GM18499 (cell line): ENCODE results near the gene RFK.
"Not testable (repeated sequence)": the region's sequence is repeated elsewhere in the genome, so short reads cannot be mapped to it uniquely, and the experiment has no call there.

Source experiments
- ATAC-seq: cut with Tn5 transposase; IDR thresholded peaks from one replicate; pipeline ENCODE4 v1.9.1; 2021; ENCODE audit warnings: moderate number of reproducible peaks; ENCODE audit not compliant: insufficient read depth, unreplicated experiment

RFK gene

DNA sequence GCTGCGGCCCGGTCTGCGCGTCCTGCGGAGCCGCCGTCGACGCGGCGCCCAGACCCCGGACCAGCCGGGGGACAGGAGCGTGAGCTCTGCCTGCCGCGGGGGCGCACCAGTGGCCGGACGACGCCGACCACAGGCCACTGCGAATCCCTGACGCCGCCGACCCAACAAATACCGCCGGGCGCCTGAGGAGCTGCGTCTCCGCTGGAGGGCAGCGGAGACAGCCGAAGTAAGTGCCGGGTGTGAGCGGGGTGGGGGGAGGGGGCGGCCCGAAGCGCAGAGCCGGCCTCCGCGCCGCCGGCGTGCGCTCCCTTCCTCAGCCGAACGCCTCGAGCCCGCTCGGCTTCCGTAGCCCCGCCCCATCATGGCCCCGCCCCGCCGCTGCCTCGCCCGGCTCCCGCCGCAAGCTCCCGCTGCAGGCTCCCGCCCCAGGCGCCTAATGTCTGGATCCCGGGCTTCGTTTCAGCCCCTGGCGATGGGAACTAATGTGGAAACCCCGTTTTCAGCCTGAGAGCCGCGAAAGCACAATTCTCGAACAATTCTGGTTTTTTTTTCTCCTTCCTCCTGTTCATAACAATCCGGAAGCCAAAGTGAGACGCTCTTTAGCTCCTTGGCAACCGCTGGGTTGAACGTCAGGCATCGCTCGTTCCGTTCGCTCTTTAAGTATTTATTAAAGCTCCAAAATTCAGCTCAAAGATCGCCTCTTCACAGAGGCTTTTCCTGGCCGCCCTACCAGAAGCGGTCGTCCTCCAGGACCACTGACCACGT is at the start of gene RFK:
RFK (minus strand) TSS at position 232 of the 765 bp plus-strand sequence. CDS start 255 bp downstream, outside the sequence.
- peak; percentile 61 for ATAC-seq

GRCh38 chr9:76443887-76444286 is 49.7 kb upstream of the RFK start:
- ATAC-seq = no peak

DNA sequence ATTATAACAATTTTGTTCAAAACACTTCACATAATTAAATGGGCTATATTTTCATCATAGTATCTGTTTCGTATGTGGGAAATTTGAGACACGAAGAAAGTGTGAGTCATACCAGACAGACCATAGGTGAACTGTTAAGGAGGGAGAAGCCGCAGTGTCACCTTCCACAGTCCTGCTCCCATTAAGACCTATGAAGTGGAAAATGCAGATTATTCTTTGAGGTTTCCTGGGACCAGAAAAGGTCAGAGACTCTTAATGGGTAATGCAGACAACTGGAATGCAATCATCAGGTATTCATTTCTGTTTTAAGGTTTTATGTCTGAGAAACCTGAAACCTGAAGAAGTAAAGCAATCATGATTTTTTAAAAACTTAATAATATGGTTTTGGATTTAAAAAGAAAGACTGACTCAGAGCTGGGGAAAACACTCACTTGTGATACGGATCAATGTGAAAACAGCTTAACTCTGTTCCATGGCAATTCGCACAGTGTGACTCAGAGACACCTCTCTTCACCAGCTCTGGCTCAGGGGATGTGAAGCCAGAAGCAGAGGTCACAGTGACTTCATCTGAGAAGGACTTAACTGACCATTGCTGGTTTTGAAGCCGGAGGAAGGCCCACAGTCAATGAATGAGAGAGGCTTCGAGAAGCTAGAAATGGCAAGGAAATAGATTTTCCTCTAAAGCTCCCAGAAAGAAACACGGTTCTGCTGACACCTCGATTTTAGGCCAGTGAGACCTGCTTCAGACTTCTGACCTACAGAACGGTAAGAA is 47.5 kb upstream of the RFK start:
- peak; percentile 37 for ATAC-seq

- peak; percentile 62 for ATAC-seq
Observed at GRCh38 chr9:76438841-76439588, 44.8 kb upstream of the RFK start.

DNA sequence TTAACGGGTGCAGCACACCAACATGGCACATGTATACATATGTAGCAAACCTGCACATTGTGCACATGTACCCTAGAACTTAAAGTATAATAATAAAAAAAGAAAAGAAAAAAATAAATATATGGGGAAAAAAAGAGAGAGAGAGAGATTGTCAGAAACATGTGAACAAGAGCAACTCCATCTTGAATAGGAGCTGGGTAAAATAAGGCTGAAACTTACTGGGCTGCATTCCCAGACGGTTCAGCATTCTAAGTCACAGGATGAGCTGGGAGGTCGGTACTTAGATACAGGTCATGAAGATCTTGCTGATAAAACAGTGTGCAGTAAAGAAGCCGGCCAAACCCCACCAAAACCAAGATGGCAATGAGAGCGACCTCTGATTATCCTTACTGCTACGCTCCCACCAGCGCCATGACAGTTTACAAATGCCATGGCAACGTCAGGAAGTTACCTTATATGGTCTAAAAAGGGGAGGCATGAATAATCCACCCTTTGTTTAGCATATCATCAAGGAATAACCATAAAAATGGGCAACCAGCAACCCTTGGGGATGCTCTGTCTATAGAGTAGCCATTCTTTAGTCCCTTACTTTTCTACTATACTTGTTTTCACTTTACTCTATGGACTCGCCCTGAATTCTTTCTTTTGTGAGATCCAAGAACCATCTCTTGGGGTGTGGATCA is 42.9 kb upstream of the RFK start:
- not testable (repeated sequence) for ATAC-seq

DNA sequence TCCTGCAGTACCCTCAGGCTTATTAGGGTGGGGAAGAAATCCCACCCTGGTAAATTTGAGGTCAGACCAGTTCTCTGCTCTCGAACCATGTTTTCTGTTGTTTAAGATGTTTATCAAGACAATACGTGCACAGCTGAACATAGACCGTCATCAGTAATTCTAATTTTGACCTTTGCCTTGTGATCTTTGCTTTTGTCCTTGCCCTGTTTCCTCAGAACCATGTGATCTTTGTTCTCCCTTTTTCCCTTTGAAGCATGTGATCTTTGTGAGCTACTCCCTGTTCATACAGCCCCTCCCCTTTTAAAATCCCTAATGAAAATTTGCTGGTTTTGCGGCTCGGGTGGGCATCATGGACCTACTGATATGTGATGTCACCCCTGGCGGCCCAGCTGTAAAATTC is 40.7 kb upstream of the RFK start:
- ATAC-seq = not testable (repeated sequence)

DNA sequence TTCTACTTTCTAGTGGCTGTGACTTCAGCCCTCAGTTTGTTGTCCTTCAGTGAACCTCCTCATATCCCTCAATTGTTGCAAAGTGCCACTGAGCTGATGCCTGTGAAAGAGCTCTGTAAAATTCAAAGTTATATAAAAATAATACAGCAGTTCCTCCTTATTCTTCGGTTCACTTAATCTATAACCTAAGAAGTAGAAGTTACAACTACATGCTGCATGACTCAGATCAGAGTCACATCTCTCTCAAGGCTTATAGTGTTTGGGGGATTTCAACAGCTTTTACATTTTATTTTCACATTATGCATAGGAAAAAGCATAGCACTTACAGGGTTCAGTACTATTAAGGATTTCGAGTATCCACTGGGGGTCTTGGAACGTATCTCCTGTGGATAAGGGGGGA is 39.6 kb upstream of the RFK start:
- ATAC-seq = no peak

DNA sequence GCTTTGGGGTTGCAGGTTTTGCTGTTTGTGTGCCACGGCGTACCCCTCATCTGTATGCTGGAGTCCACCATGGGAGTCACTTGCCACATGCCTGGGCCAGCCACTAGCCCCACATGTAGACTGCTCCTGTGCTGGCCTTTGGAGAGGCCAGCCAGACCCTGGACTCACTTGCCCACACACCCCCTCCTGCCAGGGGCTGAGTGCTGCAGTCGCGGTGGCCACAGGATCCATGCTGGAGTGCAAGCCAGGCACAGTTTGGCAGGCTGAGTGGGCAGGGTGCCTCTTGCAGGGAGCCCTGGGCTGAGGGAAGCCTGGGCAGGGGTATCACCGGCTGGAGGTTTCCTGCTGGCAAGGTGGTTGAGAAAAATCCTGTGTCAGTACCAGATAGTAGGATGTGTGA is 39.2 kb upstream of the RFK start:
- ATAC-seq = no peak

GRCh38 chr9:76431601-76432000 is 37.4 kb upstream of the RFK start:
- no peak for ATAC-seq

DNA sequence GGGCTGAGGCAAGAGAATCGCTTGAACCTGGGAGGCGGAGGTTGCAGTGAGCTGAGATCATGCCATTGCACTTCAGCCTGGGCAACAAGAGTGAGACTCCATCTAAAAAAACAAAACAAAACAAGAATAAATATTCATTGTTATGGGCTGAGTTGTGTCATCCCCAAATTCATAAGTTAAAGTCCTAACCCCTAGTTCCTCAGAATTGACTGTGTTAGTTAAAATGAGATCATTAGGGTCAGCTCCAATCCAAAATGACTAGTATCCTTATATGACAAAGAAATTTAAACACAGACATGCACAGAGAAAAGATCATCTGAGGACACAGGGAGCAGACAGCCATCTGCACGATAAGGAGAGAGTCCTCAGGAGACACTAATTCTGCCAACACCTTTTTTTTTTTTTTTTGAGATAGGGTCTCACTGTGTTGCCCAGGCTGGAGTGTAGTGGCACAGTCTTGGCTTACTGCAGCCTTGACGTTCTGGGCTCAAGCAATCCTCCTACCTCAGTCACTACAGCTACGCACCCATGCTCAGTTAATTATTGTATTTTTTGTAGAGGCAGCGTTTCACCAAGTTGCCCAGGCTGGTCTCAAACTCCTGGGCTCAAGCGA is 32.7 kb upstream of the RFK start:
- no peak for ATAC-seq

DNA sequence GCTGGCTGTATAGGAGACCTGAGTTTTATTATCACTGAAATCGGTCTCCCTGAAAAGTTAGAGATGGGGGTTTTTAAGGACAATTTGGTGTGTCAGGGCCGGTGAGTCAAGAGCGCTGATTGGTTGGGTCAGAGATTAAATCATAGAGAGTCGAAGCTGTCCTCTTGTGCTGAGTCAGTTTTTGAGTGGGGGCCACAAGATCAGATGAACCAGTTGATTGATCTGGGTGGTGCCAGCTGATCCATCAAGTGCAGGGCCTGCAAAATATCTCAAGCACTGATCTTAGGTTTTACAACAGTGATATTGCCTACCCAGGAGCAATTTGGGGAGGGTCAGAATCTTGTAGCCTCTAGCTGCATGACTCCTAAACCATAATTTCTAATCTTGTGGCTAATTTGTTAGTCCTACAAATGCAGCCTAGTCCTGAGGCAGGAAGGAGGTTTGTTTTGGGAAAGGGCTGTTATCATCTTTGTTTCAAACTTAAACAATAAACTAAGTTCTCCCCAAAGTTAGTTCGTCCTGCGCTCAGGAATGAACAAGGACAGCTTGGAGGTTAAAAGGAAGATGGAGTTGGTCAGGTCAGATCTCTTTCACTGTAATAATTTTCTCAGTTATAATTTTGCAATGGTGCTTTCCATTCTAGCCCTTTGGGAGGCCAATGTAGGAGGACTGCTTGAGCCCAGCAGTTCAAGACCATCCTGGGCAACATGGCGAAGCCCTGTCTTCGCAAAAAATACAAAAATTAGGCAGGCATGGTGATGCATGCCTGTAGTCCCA is 31.6 kb upstream of the RFK start:
- ATAC-seq = no peak

- no peak for ATAC-seq
Observed at GRCh38 chr9:76424491-76424890, 30.3 kb upstream of the RFK start.

DNA sequence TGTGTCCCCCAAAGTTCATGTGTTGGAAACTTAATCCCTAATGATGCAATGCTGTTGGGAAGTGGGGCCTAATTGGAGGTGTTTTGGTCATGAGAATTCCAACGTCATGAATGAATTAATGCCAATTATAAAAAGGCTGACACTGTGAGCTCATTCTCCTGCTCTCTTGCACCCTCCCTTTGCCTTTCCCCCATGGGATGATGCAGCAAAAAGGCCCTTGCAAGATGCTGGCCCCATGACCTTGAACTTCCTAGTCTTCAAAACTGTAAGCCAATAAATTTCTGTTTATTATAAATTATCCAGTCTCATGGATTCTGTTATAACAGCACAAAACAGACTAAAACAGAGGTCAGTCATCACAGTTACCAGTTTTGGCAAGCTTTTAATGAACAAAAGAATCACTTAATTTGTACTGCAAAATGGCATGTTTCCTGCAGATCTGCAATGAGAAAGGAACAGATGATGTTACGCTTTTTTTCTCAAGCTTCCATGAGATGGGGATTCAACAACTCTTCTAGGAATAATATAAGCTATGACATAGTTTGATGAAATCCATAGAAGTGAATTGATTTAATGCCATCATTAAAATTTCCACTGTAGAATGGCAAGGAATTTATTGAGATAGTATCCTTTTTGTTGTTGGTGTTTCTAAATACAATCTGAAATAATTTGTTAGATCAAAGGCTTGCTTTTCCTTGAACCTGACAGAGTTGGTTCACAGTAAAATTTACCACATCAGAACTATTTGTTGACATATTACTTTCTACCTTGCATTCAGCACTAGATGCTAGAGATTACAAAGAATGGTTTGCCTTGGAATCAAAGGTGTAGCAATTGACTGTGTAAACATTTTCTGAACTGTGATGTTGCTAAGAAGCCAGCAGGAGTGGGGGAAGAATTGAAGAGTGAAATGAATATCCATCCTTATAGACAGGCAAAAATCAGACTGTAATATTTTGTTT is 29.3 kb upstream of the RFK start:
- ATAC-seq = no peak

- ATAC-seq = no peak
Observed at GRCh38 chr9:76419782-76420380, 25.7 kb upstream of the RFK start.

DNA sequence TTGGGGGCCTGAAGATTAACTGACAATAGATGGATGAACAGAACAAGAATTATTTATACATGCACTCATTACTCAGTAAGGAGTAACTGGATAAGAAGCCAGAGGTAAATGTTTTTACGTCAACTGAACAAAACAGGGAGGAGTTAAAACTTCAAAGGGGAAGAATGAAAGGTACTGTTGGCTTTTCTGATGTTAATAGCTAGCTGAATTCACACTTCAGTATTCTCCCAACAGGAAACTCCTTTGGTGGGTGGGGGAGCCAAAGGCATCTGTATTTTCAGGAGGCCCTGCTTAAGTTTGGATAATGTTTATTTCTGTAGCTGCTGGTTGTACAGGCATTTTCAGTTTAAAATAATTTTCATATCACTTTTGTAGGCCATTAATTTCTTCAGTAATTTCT is 23.2 kb upstream of the RFK start:
- no peak for ATAC-seq

DNA sequence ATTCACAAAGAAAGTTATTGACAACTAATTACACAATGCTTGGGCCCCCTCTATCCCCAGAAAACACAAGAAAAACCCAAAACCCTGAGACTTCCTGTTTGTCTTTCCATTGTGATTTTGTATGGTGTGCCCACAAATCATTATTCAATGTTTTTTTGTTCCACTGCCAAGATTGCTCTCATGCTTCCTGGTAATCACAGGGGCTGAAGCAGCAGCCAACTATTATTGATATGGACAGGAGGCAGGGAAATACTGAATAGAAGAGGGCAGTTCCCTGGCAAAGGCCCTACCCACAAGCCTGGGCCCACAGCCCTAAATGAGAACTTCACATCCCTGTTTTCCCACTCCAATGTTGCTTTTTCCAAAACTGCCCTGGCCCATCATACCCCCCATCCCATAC is 21.5 kb upstream of the RFK start:
- ATAC-seq = no peak

DNA sequence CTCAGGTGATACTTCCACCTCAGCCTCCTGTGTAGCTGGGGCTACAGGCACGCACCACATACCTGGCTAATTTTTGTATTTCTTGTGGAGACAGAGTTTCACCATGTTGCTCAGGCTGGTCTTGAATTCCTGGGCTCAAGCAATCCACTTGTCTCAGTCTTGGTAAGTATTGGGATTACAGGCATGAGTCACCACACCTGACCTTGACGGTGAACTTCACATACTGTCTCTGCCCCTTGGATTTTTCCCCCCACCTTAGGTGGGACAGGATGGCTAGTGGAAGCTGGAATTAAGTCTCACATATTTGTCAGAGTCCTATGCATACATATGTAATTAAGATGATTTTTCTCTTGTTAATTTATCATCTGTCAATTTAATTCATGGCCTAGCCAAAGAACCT is 20.9 kb upstream of the RFK start:
- no peak for ATAC-seq

GRCh38 chr9:76414661-76415060 is 20.4 kb upstream of the RFK start:
- peak; percentile 54 for ATAC-seq
